ENCODE results near the gene SGSM1. TPM values are rescaled to one million over a fixed set of nuclear protein-coding genes. Genes with fewer than 3 reads are reported as not detected.

SGSM1 gene
- total and polyA plus RNA-seq, 4 donors = 0.57 to 4.5 (median 2.7) TPM

GRCh38 chr22:24809331-24809730 is 3.3 kb downstream of the SGSM1 start:
- Histone ChIP-seq H3K27me3 (ENCODE audit: control insufficient read depth in 3 of 3, insufficient read depth in 3 of 3, low read length in 2 of 3) (no peaks in the 10 kb centered on the region), H3K9ac (ENCODE audit: insufficient read depth in 1 of 2, low read length in 2 of 2) (no peak overlapping the region), H3K4me3 (no peak overlapping the region), H3K27ac (ENCODE audit: low read depth in 1 of 2, low read length in 1 of 2) (peak overlapping the region; percentile 5 to 34), H3K9me3 (ENCODE audit: control insufficient read depth in 4 of 4, insufficient read depth in 3 of 4, low read length in 3 of 4) (no peaks in the 10 kb centered on the region), H3K4me1 (ENCODE audit: control insufficient read depth in 5 of 5, insufficient read depth in 5 of 5, low read length in 5 of 5) (peaks cover 0 to 16% (median 0%) of the 10 kb centered on the region in 5 donors), H3K36me3 (ENCODE audit: control insufficient read depth in 4 of 4, insufficient read depth in 4 of 4, low read length in 4 of 4) (no peaks in the 10 kb centered on the region)
- no peak for ATAC-seq (ENCODE audit: insufficient read depth, low FRiP score)
- WGBS, 2 donors = 36 to 64% methylated on average over 2 of the region's 2 CpGs
- no peak for DNase-seq
- no peak for TF ChIP-seq CTCF (IDR thresholded peaks at IDR 0.05; ENCODE audit: control extremely low read depth, extremely low read depth)

- no peak for TF ChIP-seq CTCF (IDR thresholded peaks at IDR 0.05; ENCODE audit: control extremely low read depth, extremely low read depth)
- DNase-seq (peak in 1 of 3 donors; percentile 29), ATAC-seq (ENCODE audit: insufficient read depth, low FRiP score) (no peak)
- Histone ChIP-seq H3K4me3 (no peak overlapping the region), H3K9ac (ENCODE audit: insufficient read depth in 1 of 2, low read length in 2 of 2) (no peak overlapping the region), H3K27me3 (ENCODE audit: control insufficient read depth in 3 of 3, insufficient read depth in 3 of 3, low read length in 2 of 3) (no peaks in the 10 kb centered on the region), H3K9me3 (ENCODE audit: control insufficient read depth in 4 of 4, insufficient read depth in 3 of 4, low read length in 3 of 4) (no peaks in the 10 kb centered on the region), H3K36me3 (ENCODE audit: control insufficient read depth in 4 of 4, insufficient read depth in 4 of 4, low read length in 4 of 4) (no peaks in the 10 kb centered on the region), H3K27ac (ENCODE audit: low read depth in 1 of 2, low read length in 1 of 2) (peak overlapping the region; percentile 0 to 43), H3K4me1 (ENCODE audit: control insufficient read depth in 5 of 5, insufficient read depth in 5 of 5, low read length in 5 of 5) (peaks cover 0 to 16% (median 0%) of the 10 kb centered on the region in 5 donors)
- 68 to 70% methylated on average over 14 of the region's 14 CpGs for WGBS, 2 donors
Observed at GRCh38 chr22:24810043-24810749, 4.2 kb downstream of the SGSM1 start.

- no peak for ATAC-seq (ENCODE audit: insufficient read depth, low FRiP score)
- Histone ChIP-seq H3K36me3 (ENCODE audit: control insufficient read depth in 4 of 4, insufficient read depth in 4 of 4, low read length in 4 of 4) (no peaks in the 10 kb centered on the region), H3K4me3 (no peak overlapping the region), H3K27ac (ENCODE audit: low read depth in 1 of 2, low read length in 1 of 2) (no peak overlapping the region), H3K9ac (ENCODE audit: insufficient read depth in 1 of 2, low read length in 2 of 2) (no peak overlapping the region), H3K4me1 (ENCODE audit: control insufficient read depth in 5 of 5, insufficient read depth in 5 of 5, low read length in 5 of 5) (peaks cover 0 to 14% (median 0%) of the 10 kb centered on the region in 5 donors), H3K9me3 (ENCODE audit: control insufficient read depth in 4 of 4, insufficient read depth in 3 of 4, low read length in 3 of 4) (peaks cover 0 to 3% (median 0%) of the 10 kb centered on the region in 4 donors), H3K27me3 (ENCODE audit: control insufficient read depth in 3 of 3, insufficient read depth in 3 of 3, low read length in 2 of 3) (no peaks in the 10 kb centered on the region)
- no peak for TF ChIP-seq CTCF (IDR thresholded peaks at IDR 0.05; ENCODE audit: control extremely low read depth, extremely low read depth)
- WGBS, 2 donors = 55% methylated on average over 13 of the region's 13 CpGs
- DNase-seq = no peak
Observed at GRCh38 chr22:24812950-24813775, 7.2 kb downstream of the SGSM1 start.

Measured in lung (tissue), 12 donors.